Measurements from ENCODE around the gene ABCC1.

DNA sequence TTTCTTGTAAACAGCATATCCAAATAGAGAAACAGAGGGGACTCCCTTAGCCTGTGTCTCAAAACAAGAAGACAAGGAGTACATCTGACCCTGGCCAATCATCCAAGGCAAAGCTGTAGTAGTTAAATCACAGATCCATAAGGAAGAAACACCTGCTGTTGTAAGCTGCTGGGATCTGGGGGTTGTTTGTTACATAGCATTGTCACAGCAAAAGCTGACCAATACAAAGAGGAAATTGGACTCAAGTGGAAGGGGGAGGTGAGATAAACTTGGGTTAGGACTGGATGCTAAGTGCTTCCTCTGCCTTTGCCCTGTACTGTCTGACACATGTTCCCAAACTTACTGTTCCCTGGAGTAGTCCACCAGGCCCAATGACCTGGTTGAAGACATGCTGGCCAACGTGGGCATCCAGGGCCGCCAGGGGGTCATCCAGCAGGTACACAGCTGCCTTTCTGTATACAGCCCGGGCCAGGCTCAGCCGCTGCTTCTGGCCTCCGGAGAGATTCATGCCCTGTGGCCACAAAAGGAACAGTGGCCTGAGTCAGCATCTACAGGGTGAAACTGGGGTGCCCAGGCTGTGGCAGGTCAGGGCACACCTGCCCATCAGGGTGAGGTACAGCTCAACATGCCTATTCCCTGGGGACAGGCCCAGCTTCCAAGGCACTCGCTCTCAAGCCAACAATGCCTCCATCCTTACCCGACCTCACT, 229.2 kb downstream of the ABCC1 start:
- TF ChIP-seq, protein P1, sequence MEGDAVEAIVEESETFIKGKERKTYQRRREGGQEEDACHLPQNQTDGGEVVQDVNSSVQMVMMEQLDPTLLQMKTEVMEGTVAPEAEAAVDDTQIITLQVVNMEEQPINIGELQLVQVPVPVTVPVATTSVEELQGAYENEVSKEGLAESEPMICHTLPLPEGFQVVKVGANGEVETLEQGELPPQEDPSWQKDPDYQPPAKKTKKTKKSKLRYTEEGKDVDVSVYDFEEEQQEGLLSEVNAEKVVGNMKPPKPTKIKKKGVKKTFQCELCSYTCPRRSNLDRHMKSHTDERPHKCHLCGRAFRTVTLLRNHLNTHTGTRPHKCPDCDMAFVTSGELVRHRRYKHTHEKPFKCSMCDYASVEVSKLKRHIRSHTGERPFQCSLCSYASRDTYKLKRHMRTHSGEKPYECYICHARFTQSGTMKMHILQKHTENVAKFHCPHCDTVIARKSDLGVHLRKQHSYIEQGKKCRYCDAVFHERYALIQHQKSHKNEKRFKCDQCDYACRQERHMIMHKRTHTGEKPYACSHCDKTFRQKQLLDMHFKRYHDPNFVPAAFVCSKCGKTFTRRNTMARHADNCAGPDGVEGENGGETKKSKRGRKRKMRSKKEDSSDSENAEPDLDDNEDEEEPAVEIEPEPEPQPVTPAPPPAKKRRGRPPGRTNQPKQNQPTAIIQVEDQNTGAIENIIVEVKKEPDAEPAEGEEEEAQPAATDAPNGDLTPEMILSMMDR (conservative IDR thresholded peaks at IDR 0.05; ENCODE audit: low read depth, low read length) = no peak
- TF ChIP-seq, protein P2, sequence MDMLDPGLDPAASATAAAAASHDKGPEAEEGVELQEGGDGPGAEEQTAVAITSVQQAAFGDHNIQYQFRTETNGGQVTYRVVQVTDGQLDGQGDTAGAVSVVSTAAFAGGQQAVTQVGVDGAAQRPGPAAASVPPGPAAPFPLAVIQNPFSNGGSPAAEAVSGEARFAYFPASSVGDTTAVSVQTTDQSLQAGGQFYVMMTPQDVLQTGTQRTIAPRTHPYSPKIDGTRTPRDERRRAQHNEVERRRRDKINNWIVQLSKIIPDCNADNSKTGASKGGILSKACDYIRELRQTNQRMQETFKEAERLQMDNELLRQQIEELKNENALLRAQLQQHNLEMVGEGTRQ (IDR thresholded peaks at IDR 0.05; ENCODE audit: low read depth, low read length) = no peak
- TF ChIP-seq POLR2A (IDR thresholded peaks at IDR 0.05; ENCODE audit: low read depth, low read length) (no peak), SMC3 (IDR thresholded peaks at IDR 0.05; ENCODE audit: low read depth, low read length) (no peak), RAD21 (IDR thresholded peaks at IDR 0.05; ENCODE audit: low read length) (no peak), RCOR1 (IDR thresholded peaks at IDR 0.05; ENCODE audit: insufficient replicate concordance, low read length) (no peak), FOS (IDR thresholded peaks at IDR 0.05; ENCODE audit: low read depth, low read length) (no peak), NFE2L2 (IDR thresholded peaks at IDR 0.05; ENCODE audit: low read depth, low read length) (no peak), MXI1 (IDR thresholded peaks at IDR 0.05; ENCODE audit: borderline replicate concordance, low read depth, low read length) (no peak), MAZ (IDR thresholded peaks at IDR 0.05; ENCODE audit: borderline replicate concordance, low read depth, low read length) (no peak), CHD1 (IDR thresholded peaks at IDR 0.05; ENCODE audit: low read depth, low read length) (no peak), CEBPB (IDR thresholded peaks at IDR 0.05; ENCODE audit: low read depth, low read length) (no peak)

All from IMR-90 (cell line).